ENCODE results near the gene SLC39A6.
A peak's percentile ranks its signal among the peaks of the same experiment; 100 is the strongest.
"Not testable (repeated sequence)": the region's sequence is repeated elsewhere in the genome, so short reads cannot be mapped to it uniquely, and the experiment has no call there.

The SLC39A6 gene

GRCh38 chr18:36132756-36133155 lies 3.6 kb upstream of the SLC39A6 start:
- no peak for DNase-seq

GRCh38 chr18:36131692-36132483 lies 2.7 kb upstream of the SLC39A6 start:
- no peak for DNase-seq

GRCh38 chr18:36130883-36131653 lies 1.9 kb upstream of the SLC39A6 start:
- no peak for DNase-seq

GRCh38 chr18:36130039-36130831 lies 1.1 kb upstream of the SLC39A6 start:
- no peak for DNase-seq

DNA sequence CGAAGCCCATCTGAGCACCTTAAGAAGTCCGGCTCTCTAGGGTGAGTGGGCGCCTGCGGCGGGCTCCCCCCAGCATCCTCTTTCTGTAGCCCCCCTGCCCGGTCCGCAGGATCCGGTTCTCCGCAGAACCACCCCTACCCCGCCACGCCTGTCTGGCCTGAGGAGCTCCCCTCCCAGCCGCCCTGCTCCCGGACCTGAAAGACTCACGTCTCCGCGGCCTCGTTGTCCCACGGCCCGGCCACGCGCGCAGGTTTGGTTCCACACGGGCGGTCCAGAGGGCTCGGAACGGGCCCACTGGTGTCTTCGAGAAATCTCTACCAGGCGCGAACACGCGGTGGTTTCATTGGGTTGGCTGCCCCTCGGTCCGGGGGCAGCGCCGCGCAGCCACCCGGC lies 237 bp downstream of the SLC39A6 start:
- no peak for DNase-seq

GRCh38 chr18:36128530-36128870 lies 640 bp downstream of the SLC39A6 start:
- DNase-seq: peak in 1 of 2 experiments; percentile 27

DNA sequence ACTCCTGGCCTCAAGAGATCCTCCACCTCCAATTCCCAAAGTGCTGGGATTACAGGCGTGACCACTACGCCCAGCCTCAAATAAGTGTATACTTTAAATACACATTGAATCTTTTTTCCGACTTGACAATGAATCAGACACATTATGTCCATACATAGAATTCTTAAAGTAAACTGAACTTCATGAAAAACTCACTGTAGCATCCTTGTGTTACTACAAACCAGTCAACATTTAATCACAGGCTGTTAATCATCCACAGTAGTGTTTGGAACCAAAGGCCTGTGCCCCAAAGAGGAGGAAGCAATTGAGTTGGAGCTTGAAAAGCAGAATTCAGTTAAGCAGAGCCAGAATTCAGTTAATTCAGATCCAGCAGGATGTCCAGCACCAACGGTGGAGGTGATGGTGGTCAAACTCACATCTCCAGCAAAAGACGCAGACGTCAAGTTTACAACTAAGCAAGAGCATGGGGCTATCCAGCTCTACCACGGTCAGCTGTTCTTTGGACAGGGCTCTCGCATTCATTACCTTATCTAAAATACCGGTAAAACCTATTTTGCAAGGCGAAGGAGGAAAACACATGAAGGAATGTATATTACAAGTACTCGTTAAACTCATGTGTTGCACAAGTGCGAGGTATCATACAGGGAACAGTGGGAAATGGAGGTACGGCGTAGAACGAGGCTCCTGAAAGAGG lies 1.2 kb downstream of the SLC39A6 start:
- DNase-seq: no peak

GRCh38 chr18:36126668-36127067 lies 2.5 kb downstream of the SLC39A6 start:
- no peak for DNase-seq

DNA sequence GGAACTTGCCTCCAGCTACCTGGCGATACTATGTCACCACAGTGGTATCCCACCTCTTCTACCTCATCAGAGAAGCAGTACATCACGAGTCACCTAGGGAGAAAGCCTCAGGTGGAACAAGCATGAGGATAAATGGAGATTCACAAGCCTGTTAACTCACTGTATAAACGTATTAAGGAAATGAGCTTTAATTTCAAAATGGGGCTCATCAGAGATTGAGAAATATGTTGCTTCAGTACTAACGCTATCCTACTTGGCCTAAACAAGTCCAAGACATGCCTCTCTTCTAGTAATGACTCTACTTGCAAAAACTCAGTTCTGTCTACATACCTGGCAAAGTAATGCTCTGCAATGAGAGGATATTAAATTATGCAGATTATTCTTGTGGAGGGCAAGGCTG lies 4.3 kb downstream of the SLC39A6 start:
- no peak for DNase-seq

- no peak for DNase-seq
Observed at GRCh38 chr18:36120297-36120696, 8.8 kb downstream of the SLC39A6 start.

DNA sequence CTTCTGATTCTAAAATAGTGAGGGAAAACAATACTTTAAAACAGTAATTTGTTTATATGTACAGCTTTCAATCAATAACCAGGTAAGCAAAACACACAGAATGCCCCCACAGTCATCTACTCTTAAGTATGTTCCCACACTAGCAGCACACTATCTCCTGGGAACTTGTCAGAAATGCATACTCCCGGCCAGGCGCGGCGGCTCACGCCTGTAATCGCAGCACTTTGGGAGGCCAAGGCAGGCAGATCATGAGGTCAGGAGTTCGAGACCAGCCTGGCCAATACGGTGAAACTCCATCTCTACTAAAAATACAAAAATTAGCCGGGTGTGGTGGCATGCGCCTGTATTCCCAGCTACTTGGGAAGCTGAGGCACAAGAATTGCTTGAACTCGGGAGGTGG lies 12.4 kb downstream of the SLC39A6 start:
- DNase-seq: not testable (repeated sequence)

DNA sequence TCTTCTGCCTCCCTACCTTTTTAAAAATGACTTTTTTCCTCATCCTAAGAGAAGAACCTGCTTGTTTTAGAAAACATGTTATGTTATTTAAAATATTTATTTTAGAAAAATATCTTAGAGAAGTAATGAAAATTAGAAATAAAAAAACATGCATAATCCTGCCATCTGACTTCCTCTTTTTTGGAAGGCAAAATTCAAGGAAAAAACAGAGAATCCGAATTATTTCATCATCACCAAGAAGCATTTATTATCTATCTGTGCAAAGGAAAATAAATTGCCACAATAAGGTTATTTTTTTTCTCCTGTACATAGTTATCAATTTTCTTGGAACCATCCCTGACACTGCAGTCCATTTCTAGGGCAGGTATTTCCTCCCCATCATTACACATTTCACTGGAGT lies 14.4 kb downstream of the SLC39A6 start:
- DNase-seq: no peak

DNA sequence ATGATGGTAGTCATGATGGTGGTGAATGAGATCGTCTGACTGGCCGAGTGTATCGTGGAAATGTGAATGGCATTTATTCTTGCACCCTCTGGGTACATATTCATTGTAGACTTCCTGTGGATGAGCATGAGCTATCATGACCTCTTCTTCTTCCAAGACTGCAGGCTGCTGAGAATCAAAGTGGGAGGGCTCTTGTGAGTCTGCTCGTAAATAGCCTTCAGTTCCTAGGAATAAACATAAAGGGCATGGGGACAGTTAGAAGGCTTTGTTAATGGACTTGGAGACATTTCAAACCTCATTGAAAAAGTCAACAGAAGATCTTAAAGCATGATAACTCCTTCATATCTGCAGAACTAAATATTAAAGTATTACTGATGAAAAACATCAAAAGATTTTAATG lies 14.9 kb downstream of the SLC39A6 start:
- DNase-seq: no peak

DNA sequence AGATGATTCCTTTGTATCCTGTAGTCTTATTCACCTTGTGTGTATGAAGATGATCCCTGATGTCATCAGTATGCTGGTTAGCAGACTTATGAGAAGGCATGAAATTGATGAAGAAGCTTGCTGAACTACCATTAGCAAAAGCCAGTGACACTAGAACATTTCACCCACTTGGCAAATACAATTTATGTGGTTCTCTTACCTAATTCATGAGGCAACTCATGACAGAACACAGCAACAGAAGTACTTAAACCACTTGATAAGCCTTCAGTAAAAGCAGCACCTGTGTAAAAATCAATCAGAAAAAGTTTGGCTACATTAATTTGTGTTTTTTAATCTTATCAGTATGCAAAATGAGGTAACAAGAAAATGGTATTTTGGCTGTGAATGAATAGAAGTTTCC lies 16.8 kb downstream of the SLC39A6 start:
- no peak for DNase-seq

GRCh38 chr18:36109737-36110136 lies 19.4 kb downstream of the SLC39A6 start:
- no peak for DNase-seq

DNA sequence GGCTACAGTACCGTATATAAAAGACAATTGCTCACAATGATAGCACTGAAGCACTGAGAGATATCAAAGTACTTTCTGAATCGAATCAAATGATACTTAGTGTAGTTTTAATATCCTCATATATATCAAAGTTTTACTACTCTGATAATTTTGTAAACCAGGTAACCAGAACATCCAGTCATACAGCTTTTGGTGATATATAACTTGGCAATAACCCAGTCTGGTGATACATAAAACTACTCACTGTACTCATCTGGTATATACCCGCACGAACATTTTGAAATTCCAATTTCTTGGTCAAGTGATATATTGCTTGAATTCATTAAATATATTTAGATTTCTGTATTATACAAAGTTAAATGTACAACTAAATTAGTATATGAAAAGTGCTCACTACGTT lies 20.5 kb downstream of the SLC39A6 start:
- DNase-seq: no peak

GRCh38 chr18:36108196-36108595 lies 20.9 kb downstream of the SLC39A6 start:
- no peak for DNase-seq

DNA sequence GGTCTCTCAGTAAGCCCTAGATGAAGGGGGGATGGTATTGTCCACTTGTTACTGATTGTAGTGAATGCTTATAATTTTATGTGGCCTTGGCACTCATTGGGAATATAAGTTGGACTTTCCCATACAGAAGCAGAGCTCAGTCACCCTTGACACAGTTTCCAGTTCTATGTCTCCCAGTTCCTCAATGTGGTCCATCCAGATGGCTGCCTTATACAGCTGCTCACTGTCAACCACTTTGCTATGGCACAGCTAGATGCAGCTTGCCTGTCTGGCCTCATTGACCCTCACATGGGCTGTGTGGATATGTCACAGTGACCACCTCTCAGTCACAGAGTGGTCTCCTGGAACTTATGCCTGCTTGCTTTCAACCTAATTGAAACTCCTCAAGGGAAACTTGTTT lies 21.7 kb downstream of the SLC39A6 start:
- no peak for DNase-seq

DNA sequence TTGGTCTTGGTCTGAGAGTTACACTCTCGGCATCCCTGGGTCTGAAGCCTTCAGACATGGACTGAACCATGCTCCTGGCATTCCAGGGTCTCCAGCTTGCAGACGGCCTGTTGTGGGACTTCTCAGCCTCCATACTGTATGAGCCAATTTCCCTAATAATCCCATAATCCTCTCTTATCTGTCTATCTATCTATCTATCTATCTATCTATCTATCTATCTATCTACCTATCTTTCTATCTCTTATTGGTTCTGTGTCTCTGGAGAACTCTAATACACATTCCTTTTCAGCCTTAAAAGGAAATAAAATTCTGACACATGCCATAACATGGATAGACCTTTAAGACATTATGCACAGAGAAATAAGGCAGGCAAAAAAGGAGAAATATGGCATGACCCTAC lies 24.4 kb downstream of the SLC39A6 start:
- DNase-seq: no peak

DNA sequence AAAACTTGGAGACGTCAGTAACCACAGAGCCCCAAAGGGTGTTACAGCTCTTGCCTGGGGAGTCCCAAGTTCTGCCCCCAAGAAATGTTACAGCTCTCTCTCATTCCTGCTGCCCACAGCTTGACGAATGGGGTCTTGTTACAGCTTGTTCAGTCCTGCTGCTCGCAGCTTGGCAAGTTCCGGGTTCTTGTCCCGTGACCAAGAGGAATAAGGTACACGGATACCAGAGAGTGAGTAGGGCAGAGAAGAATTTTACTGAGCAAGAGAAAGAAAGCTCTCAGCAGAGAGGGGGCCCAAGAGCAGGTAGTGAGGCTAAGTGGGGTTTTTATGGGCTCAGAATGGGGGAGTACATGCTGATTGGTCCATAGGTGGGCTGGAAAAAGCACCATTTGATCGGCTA lies 27.2 kb downstream of the SLC39A6 start:
- no peak for DNase-seq

GRCh38 chr18:36099311-36099710 lies 29.8 kb downstream of the SLC39A6 start:
- DNase-seq: no peak

DNA sequence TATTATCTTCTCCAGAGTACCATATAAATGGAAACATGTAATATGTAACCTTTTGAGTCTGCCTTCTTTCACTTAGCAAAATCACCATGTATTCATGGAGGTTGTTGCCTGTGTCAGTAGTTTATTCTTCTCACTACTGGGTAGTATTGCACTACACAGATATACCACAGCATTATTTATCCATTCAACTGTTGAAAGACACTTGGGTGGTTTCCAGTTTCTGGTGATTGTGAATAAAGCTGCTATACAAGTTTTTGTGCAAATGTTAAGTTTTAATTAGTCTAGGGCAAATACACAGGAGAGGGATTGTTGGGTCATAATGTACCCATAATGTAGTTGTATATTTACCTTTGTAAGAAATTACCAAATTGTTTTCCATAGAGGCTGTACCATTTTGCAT lies 32.2 kb downstream of the SLC39A6 start:
- no peak for DNase-seq

DNA sequence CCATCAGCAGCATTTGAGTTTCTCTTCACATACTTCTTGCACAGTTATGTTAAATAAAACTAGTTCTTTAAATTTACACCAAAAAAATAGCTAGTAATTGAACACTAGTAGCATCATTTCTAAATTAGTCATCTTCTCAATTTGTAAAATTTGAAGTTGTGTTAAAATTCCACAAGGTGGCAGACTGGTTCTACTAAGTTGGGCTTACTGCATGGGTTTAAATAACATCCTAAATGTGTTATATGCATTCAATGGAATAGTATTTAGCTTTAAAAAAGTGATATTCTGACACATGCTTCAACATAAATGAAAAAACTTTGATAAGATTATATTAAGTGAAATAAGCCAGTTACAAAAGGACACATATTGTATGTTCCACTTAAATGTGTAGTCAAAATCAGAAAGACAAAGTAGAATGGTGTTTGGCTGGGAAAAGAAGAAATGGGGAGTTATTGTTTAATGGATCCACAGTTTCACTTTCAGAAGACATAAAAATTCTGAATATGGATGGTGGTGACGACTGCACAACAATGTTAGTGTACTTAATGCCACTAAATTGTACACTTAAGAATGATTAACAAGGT lies 33.1 kb downstream of the SLC39A6 start:
- no peak for DNase-seq
